GM10248 (cell line): Measurements from ENCODE around the gene NEMP2.
"Not testable (repeated sequence)": the region's sequence is repeated elsewhere in the genome, so short reads cannot be mapped to it uniquely, and the experiment has no call there.

Experiments
- CTCF ChIA-PET: fragments of 300-600 bp; sonication (Branson Sonifier 250); formaldehyde crosslinking; extraction: SDS; loops from one replicate; lab custom pipeline; 2021; ENCODE audit warnings: antibody characterized with exemption; lab: Yijun Ruan, JAX
- POLR2A ChIA-PET: fragments of 350-650 bp; sonication (Branson Sonifier 250); formaldehyde crosslinking; extraction: SDS; loops from one replicate; lab custom pipeline; 2020; ENCODE audit warnings: antibody characterized with exemption; lab: Yijun Ruan, JAX
- DNase-seq: peaks from one replicate; pipeline ENCODE4 v3.0.0; 2012; ENCODE audit errors: extremely low spot score
- TF ChIP-seq, protein P1 (sequence below): IDR thresholded peaks from 2 replicates; pipeline ENCODE4 v1.5.1; 2012; ENCODE audit warnings: mild to moderate bottlenecking, low read depth; ENCODE audit errors: extremely low read depth, missing control alignments, control extremely low read depth

Gene NEMP2

DNA sequence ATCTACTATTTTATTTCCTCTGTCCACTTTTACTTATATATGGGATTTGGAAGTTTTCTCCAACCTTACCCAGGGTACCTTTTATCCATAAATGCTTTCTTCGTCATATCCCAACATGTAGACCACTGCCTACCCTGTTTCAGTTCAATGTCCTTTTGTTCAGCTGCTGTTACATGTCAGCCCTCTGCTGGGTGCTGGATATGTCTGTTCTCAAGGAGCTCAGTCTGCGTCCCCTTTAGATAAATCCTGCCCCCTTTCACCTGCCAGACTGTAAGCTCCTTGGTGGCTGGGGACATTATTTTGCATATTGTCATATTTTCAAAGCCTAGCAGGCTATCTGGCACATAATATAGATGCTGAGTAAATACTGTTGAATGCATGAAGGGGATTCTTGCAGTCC lies 53.2 kb downstream of the NEMP2 start:
- CTCF ChIA-PET = interaction anchor here (0.7 to 2.2 kb wide), 9 partner anchors 9 to 99 kb away, joined by 3 to 8 read pairs (median 4); no protein-coding TSS in a partner anchor
- POLR2A ChIA-PET = interaction anchor here (1.4 kb wide), 1 partner anchor 21 kb away, joined by 3 read pairs; no protein-coding TSS in a partner anchor

DNA sequence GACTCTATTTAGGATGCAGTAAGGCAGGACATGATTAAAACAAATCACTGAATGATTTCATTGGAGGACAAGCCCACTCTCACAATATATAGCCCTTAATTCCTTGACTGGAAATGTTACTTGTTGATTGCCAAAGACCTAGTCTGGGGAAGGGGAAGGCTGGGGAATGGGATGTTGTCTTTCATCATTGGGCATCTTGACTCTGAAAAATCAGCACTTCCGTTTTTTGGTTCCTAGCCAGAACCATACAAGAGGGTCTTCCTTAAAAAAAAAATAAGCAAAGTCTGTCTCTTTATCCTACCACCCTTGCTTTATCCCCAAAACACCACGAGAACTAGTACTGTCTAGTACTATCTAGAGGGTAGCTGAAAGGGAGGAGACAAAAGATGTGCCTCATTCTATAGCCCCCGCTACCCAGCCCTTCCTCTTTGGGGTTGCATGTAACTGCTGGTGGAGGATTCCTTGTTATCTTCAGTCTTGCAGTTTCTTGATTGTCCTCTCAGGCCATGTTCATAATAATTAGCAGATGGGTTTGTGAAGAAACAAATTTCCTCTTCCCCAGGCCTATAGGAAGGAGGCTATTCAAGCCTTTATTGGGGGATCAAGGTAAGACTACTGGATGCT lies 55.8 kb downstream of the NEMP2 start:
- TF ChIP-seq, protein P1, sequence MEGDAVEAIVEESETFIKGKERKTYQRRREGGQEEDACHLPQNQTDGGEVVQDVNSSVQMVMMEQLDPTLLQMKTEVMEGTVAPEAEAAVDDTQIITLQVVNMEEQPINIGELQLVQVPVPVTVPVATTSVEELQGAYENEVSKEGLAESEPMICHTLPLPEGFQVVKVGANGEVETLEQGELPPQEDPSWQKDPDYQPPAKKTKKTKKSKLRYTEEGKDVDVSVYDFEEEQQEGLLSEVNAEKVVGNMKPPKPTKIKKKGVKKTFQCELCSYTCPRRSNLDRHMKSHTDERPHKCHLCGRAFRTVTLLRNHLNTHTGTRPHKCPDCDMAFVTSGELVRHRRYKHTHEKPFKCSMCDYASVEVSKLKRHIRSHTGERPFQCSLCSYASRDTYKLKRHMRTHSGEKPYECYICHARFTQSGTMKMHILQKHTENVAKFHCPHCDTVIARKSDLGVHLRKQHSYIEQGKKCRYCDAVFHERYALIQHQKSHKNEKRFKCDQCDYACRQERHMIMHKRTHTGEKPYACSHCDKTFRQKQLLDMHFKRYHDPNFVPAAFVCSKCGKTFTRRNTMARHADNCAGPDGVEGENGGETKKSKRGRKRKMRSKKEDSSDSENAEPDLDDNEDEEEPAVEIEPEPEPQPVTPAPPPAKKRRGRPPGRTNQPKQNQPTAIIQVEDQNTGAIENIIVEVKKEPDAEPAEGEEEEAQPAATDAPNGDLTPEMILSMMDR = no peak
- no peak for DNase-seq
- ChIA-PET POLR2A (no interaction called here), CTCF (interaction anchor here (0.8 to 1.3 kb wide), 7 partner anchors 12 to 264 kb away, joined by 3 to 5 read pairs (median 3); no protein-coding TSS in a partner anchor)

More for the DNA sequence above, 53.2 kb downstream of the NEMP2 start:
- DNase-seq = no peak
- TF ChIP-seq, protein P1 = no peak

DNA sequence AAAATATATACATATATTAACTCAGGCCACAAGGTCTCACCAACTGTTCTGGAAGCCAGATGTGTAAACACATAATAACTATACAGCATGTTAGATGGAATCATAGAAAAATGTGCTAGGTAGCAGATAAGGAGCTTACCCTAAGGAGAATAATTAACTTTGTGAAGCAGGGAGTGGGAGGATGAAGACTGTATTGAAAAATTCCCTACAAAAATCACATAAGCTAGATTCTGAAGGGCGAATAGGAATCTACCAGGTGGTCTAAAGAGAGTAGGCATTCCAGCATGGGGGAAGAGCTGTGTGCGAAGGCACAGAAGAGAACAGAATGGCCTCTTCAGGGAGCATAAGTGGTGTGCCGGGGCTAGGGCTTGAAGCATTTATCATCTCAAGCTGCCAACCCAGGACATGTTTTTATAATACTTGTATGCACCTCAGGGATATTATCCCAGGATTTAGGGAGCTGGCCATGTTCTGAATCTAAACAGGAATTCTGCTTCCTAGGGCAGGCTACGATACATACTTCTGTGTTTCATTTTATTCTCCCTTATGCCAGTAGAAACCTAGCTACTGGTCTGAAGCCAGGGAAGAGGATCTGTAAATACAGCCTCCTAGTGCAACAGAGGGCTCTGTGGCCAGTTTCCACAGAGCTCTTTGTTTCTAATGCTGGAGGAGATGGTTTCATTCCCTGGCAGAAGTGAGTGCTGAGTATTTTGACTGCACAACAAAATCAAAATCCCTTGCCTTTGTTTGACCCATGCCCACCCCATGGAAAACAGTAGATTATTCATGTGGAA lies 56.7 kb downstream of the NEMP2 start:
- no peak for DNase-seq
- CTCF ChIA-PET = interaction anchor here (0.8 to 1.3 kb wide), 7 partner anchors 13 to 30 kb away, joined by 3 to 5 read pairs (median 3); no protein-coding TSS in a partner anchor
- POLR2A ChIA-PET = no interaction called here
- TF ChIP-seq, protein P1 = no peak

DNA sequence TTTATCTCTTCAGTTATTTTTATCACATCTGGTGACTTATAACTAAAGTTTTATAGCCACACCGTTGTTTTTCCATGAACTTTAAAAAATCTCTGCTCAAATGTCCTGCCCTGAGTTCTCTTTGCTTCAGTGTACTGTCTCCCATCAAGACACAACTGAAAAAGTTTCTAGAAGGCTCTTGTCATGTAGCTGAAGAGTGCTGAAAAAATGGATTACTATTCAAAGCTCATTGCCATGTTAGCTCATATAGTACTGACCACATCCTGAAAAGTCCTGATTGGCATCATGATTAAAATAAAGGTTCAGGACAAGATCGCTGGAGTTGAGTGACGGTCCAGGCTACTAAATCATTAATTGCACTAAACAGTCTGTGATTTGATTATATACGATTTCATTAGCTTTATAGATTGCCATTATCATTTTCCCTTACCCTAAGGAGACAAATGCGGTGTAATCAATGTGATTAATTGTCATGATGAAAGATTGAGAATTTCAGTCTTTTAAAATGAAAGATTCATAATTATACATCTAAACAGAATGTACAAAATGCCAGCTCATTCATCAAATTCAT lies 64.2 kb downstream of the NEMP2 start:
- no peak for DNase-seq
- POLR2A ChIA-PET = no interaction called here
- TF ChIP-seq, protein P1 = no peak
- CTCF ChIA-PET = interaction anchor here (1.2 to 1.8 kb wide), 2 partner anchors 11 to 23 kb away, joined by 7 to 9 read pairs; no protein-coding TSS in a partner anchor

DNA sequence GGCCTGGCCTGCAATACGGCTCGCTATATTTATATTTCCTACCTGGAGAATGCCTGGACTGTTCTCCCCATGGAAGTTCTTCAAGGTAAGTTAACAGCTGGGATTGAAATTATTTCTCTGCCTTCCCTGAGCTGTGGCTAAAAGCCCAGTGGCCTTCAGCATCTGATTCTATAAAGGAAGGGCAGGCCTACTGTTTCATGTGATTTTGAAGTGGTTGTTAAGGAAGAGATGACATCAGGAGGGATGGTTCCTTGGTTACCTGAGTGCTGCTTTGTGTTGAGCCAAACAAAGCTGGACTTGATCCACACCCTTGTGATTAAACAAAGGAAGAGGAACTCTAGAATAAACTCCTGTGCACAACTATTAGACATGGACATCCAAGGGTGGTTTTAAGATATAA lies 64.8 kb downstream of the NEMP2 start:
- ChIA-PET CTCF (interaction anchor here (1.2 to 1.8 kb wide), 2 partner anchors 10 to 22 kb away, joined by 7 to 9 read pairs; no protein-coding TSS in a partner anchor), POLR2A (no interaction called here)
- TF ChIP-seq, protein P1 = no peak
- DNase-seq = no peak

DNA sequence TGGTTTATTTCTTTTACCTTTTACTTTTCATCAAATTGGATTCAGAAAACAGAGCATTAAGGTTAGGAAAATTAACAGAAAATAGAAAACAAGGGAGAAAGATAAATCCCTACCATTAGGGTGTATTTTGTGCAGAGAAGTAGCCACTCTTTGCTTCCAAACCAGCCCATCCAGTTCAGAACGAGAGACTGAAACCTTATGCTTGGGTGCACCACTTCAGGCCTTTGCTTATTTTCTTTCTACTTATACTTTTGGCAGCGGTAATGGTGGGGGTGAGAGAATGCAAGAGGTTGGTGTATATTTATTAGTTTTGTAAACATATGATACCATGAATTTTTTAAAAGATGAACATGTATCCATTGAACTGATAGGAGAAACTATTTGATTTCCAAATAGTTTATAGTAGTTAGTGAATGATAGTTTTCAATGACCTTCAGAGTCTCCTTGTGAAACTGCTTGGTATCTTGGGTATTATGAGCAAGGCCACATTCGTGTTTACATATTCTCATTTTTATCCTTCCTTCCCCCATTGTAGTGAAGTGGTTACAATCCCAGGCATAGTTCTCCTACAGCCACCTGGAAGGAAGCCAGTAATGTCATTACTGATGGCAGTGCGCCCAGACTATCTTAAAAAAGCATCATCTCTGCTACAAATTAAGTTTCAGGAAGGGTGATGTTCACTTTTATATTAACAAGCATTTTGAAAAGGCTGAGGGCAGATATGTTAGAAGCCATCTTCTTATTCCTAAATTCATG lies 65.5 kb downstream of the NEMP2 start:
- ChIA-PET POLR2A (no interaction called here), CTCF (interaction anchor here (1.5 to 1.8 kb wide), 2 partner anchors 9 to 18 kb away, joined by 3 to 9 read pairs; no protein-coding TSS in a partner anchor)
- TF ChIP-seq, protein P1 = no peak
- DNase-seq = no peak

DNA sequence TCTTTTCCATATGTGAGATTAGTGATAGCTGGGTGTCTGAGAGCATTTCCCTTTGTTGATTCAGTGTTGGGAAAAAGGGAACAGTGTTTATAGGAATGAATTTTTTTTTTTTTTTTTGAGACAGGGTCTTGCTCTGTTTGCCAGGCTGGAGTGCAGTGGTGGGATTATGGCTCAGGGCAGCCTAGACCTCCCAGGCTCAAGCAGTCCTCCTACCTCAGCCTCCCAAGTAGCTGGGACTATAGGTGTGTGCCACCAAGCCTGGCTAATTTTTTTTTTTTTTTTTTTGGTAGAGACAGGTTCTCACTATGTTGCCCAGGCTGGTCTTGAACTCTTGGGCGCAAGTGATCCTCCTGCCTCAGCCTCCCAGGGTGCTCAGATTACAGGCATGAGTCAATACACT lies 66.2 kb downstream of the NEMP2 start:
- DNase-seq, POLR2A ChIA-PET: not testable (repeated sequence)
- CTCF ChIA-PET = interaction anchor here (1.2 to 1.5 kb wide), 2 partner anchors 19 to 42 kb away, joined by 3 read pairs; no protein-coding TSS in a partner anchor
